SK-N-SH (cell line): ENCODE data around the gene AGK. TPM values are rescaled to one million over a fixed set of nuclear protein-coding genes. Genes with fewer than 3 reads are reported as not detected.
"Not testable (repeated sequence)": the region's sequence is repeated elsewhere in the genome, so short reads cannot be mapped to it uniquely, and the experiment has no call there.

Experiments used
- CTCF ChIA-PET: fragments of 300-600, 350-600 bp; formaldehyde crosslinking; extraction: SDS; loops from one replicate; lab custom pipeline; 2021; lab: Yijun Ruan, JAX
- POLR2A ChIA-PET: fragments of 350-600 bp; sonication (Branson Sonifier 250); formaldehyde crosslinking; extraction: SDS; loops from one replicate; lab custom pipeline; 2020; ENCODE audit warnings: antibody characterized with exemption, inconsistent platforms; lab: Yijun Ruan, JAX
- DNase-seq: peaks from one replicate; pipeline ENCODE4 v3.0.0; 2012
- H2AFZ ChIP-seq: fragments of 200-600 bp; sonication (generic); 2 replicates; pipeline ENCODE4 v1.8.1; 2016; ENCODE audit warnings: antibody characterized with exemption, mild to moderate bottlenecking, low read depth
- H3F3A ChIP-seq: fragments of 200-600 bp; sonication (generic); replicated peaks from 2 replicates; pipeline ENCODE3; 2016; ENCODE audit warnings: antibody characterized with exemption, mild to moderate bottlenecking; ENCODE audit not compliant: insufficient read depth
- H3K27ac ChIP-seq, 2 experiments: fragments of 200-500 bp in 1 of 2; fragments of 200-600 bp in 1 of 2; sonication (Bioruptor generic) in 1 of 2; sonication (generic), shearing (Covaris generic) in 1 of 2; 2 replicates each; pipeline versions ENCODE4 v1.5.1 to v1.6.1; 2014 to 2016; ENCODE audit warnings: low read depth in 2 of 2, inconsistent platforms in 1 of 2, low read length in 1 of 2, mild to moderate bottlenecking in 1 of 2, mixed read lengths in 1 of 2
- H3K27me3 ChIP-seq: fragments of 200-600 bp; sonication (generic), shearing (Covaris generic); 2 replicates; pipeline ENCODE4 v1.6.1; 2016; ENCODE audit warnings: mixed run types; ENCODE audit not compliant: insufficient read depth
- H3K36me3 ChIP-seq, 2 experiments: fragments of 200-500 bp in 1 of 2; fragments of 200-600 bp in 1 of 2; sonication (Bioruptor generic) in 1 of 2; sonication (generic) in 1 of 2; replicated peaks in 1 of 2; 2 replicates each; pipeline versions ENCODE3 to v1.5.1; 2014 to 2016; ENCODE audit warnings: low read length in 1 of 2, mild to moderate bottlenecking in 1 of 2; ENCODE audit not compliant: insufficient read depth in 2 of 2, control insufficient read depth in 1 of 2
- H3K4me1 ChIP-seq, 2 experiments: fragments of 200-500 bp in 1 of 2; fragments of 200-600 bp in 1 of 2; sonication (Bioruptor generic) in 1 of 2; sonication (generic), shearing (Covaris generic) in 1 of 2; 2 replicates each; pipeline versions ENCODE4 v1.5.1 to v1.6.1; 2014 to 2016; ENCODE audit warnings: low read depth in 1 of 2, low read length in 1 of 2, mixed run types in 1 of 2; ENCODE audit not compliant: insufficient read depth in 2 of 2, control insufficient read depth in 1 of 2
- H3K4me2 ChIP-seq: fragments of 200-600 bp; sonication (generic), shearing (Covaris generic); 2 replicates; pipeline ENCODE4 v1.6.1; 2017; ENCODE audit warnings: mixed run types
- H3K4me3 ChIP-seq, 2 experiments: fragments of 200-500 bp in 1 of 2; fragments of 200-600 bp in 1 of 2; sonication (Bioruptor generic) in 1 of 2; sonication (generic), shearing (Covaris generic) in 1 of 2; 2 replicates each; pipeline versions ENCODE4 v1.5.1 to v1.8.1; 2014 to 2016; ENCODE audit warnings: low read depth in 2 of 2, inconsistent platforms in 1 of 2, low read length in 1 of 2, mild to moderate bottlenecking in 1 of 2, mixed read lengths in 1 of 2, moderate library complexity in 1 of 2
- H3K79me2 ChIP-seq: fragments of 200-600 bp; sonication (generic); 2 replicates; pipeline ENCODE4 v1.8.1; 2017; ENCODE audit warnings: mild to moderate bottlenecking; ENCODE audit not compliant: insufficient read depth
- H3K9ac ChIP-seq: fragments of 200-600 bp; sonication (generic); 2 replicates; pipeline ENCODE4 v1.6.1; 2017; ENCODE audit warnings: mixed run types
- H3K9me2 ChIP-seq: fragments of 200-600 bp; sonication (generic); 2 replicates; pipeline ENCODE4 v1.6.1; 2017; ENCODE audit warnings: mixed run types
- H3K9me3 ChIP-seq: fragments of 200-600 bp; sonication (generic); 2 replicates; pipeline ENCODE4 v1.6.1; 2017; ENCODE audit warnings: mixed run types, mild to moderate bottlenecking, moderate library complexity
- H4K20me1 ChIP-seq: fragments of 200-600 bp; sonication (generic); 2 replicates; pipeline ENCODE4 v1.6.1; 2017; ENCODE audit warnings: mild to moderate bottlenecking, mixed run types; ENCODE audit not compliant: insufficient read depth
- EP300 ChIP-seq, 2 experiments: IDR thresholded peaks; 2 replicates each; pipeline versions ENCODE4 v1.4.0 to v1.6.1; 2012; ENCODE audit warnings: borderline replicate concordance in 1 of 2, low read depth in 1 of 2, low read length in 1 of 2
- FOXJ3 ChIP-seq: sonication (generic); formaldehyde crosslinking; IDR thresholded peaks from 2 replicates; pipeline ENCODE4 v1.5.1; 2020; ENCODE audit warnings: mild to moderate bottlenecking, missing genetic modification reagents
- GABPA ChIP-seq: IDR thresholded peaks from 2 replicates; pipeline ENCODE4 v1.4.0; 2012; ENCODE audit warnings: low read depth, mild to moderate bottlenecking
- GATA2 ChIP-seq: sonication (generic); formaldehyde crosslinking; IDR thresholded peaks from 2 replicates; pipeline ENCODE4 v1.5.0; 2020; ENCODE audit warnings: mild to moderate bottlenecking, missing genetic modification reagents
- JUND ChIP-seq: IDR thresholded peaks from 2 replicates; pipeline ENCODE4 v1.4.0; 2012
- MEF2A ChIP-seq: IDR thresholded peaks from 2 replicates; pipeline ENCODE4 v1.4.0; 2012; ENCODE audit warnings: low read depth, borderline replicate concordance
- NFIC ChIP-seq: IDR thresholded peaks from 2 replicates; pipeline ENCODE4 v1.4.0; 2012; ENCODE audit warnings: borderline replicate concordance
- PBX3 ChIP-seq: IDR thresholded peaks from 2 replicates; pipeline ENCODE4; 2012
- POLR2AphosphoS5 ChIP-seq: IDR thresholded peaks from 2 replicates; pipeline ENCODE4 v1.6.1; 2012; ENCODE audit warnings: low read depth, low read length
- RFX5 ChIP-seq: IDR thresholded peaks from 2 replicates; pipeline ENCODE4 v1.6.1; 2012; ENCODE audit warnings: mild to moderate bottlenecking, improper control_type of control experiment, low read length
- SIN3A ChIP-seq: IDR thresholded peaks from 2 replicates; pipeline ENCODE4 v1.6.1; 2012; ENCODE audit warnings: low read depth, mild to moderate bottlenecking, low read length, moderate library complexity, borderline replicate concordance
- SMC3 ChIP-seq: IDR thresholded peaks from 2 replicates; pipeline ENCODE4 v1.6.1; 2012; ENCODE audit warnings: low read depth, low read length, improper control_type of control experiment
- TAF1 ChIP-seq: IDR thresholded peaks from 2 replicates; pipeline ENCODE4 v1.6.1; 2012; ENCODE audit warnings: low read depth, mild to moderate bottlenecking, low read length, moderate library complexity, borderline replicate concordance
- TCF12 ChIP-seq: IDR thresholded peaks from 2 replicates; pipeline ENCODE4 v1.4.0; 2012
- TEAD4 ChIP-seq: IDR thresholded peaks from 2 replicates; pipeline ENCODE4 v1.4.0; 2012; ENCODE audit warnings: mild to moderate bottlenecking, borderline replicate concordance; ENCODE audit not compliant: insufficient read depth
- USF2 ChIP-seq: fragments of 150-350 bp; IDR thresholded peaks from 2 replicates; pipeline ENCODE4 v1.6.1; 2017; ENCODE audit warnings: antibody characterized with exemption, low read length, low read depth, borderline replicate concordance
- WGBS: methylation state at CpG from one replicate; pipeline ENCODE4 v1.1.6; 2017; ENCODE audit warnings: low lambda C conversion rate; 5-methylcytosine and 5-hydroxymethylcytosine counted together
- polyA plus RNA-seq, 3 experiments: library from polyadenylated mRNA; depleted of rRNA; stranded (reverse); fragments of >200 nt; gene quantifications; 2 replicates each; pipeline ENCODE4 v1.2.3, GENCODE V29; 2012
- TF ChIP-seq, protein P1 (sequence below): IDR thresholded peaks from 2 replicates; pipeline ENCODE4 v1.4.0; 2012; ENCODE audit warnings: low read depth, borderline replicate concordance
- TF ChIP-seq, protein P2 (sequence below): IDR thresholded peaks from 2 replicates; pipeline ENCODE4 v1.4.0; 2012; ENCODE audit warnings: low read depth, borderline replicate concordance
- TF ChIP-seq, protein P3 (sequence below): fragments of 200-600 bp; sonication (generic); IDR thresholded peaks from 2 replicates; pipeline ENCODE4 v1.6.1; 2017; ENCODE audit warnings: antibody characterized with exemption, mild to moderate bottlenecking, moderate library complexity

The AGK gene
- polyA plus RNA-seq, 1 of the 3 experiments (the other 2 are of a cell fraction) = 45.7 TPM

GRCh38 chr7:141557360-141557759 is 6.2 kb downstream of the AGK start:
- no peak overlapping the region for H3K4me2 ChIP-seq
- H3K9me2 ChIP-seq = no peaks in the 10 kb centered on the region
- H2AFZ ChIP-seq = no peak overlapping the region
- peaks cover 3% of the 10 kb centered on the region for H3F3A ChIP-seq
- POLR2A ChIA-PET = no interaction called here
- no peak overlapping the region for H3K27ac ChIP-seq
- H3K9me3 ChIP-seq = peaks cover 8% of the 10 kb centered on the region
- no peaks in the 10 kb centered on the region for H3K27me3 ChIP-seq
- TF ChIP-seq SMC3 (no peak), EP300 (IDR thresholded peaks at IDR 0.05; ENCODE audit: borderline replicate concordance in 1 of 2, low read depth in 1 of 2, low read length in 1 of 2) (no peak), GATA2 (no peak), PBX3 (no peak), JUND (no peak), RFX5 (no peak), MEF2A (no peak), GABPA (no peak), TAF1 (no peak), TCF12 (no peak), USF2 (no peak), FOXJ3 (CRISPR knock-in tag) (no peak), TEAD4 (no peak), POLR2AphosphoS5 (no peak), NFIC (no peak), SIN3A (no peak)
- TF ChIP-seq, protein P1, sequence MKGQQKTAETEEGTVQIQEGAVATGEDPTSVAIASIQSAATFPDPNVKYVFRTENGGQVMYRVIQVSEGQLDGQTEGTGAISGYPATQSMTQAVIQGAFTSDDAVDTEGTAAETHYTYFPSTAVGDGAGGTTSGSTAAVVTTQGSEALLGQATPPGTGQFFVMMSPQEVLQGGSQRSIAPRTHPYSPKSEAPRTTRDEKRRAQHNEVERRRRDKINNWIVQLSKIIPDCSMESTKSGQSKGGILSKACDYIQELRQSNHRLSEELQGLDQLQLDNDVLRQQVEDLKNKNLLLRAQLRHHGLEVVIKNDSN = no peak
- TF ChIP-seq, protein P2, sequence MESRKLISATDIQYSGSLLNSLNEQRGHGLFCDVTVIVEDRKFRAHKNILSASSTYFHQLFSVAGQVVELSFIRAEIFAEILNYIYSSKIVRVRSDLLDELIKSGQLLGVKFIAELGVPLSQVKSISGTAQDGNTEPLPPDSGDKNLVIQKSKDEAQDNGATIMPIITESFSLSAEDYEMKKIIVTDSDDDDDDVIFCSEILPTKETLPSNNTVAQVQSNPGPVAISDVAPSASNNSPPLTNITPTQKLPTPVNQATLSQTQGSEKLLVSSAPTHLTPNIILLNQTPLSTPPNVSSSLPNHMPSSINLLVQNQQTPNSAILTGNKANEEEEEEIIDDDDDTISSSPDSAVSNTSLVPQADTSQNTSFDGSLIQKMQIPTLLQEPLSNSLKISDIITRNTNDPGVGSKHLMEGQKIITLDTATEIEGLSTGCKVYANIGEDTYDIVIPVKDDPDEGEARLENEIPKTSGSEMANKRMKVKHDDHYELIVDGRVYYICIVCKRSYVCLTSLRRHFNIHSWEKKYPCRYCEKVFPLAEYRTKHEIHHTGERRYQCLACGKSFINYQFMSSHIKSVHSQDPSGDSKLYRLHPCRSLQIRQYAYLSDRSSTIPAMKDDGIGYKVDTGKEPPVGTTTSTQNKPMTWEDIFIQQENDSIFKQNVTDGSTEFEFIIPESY = no peak
- TF ChIP-seq, protein P3, sequence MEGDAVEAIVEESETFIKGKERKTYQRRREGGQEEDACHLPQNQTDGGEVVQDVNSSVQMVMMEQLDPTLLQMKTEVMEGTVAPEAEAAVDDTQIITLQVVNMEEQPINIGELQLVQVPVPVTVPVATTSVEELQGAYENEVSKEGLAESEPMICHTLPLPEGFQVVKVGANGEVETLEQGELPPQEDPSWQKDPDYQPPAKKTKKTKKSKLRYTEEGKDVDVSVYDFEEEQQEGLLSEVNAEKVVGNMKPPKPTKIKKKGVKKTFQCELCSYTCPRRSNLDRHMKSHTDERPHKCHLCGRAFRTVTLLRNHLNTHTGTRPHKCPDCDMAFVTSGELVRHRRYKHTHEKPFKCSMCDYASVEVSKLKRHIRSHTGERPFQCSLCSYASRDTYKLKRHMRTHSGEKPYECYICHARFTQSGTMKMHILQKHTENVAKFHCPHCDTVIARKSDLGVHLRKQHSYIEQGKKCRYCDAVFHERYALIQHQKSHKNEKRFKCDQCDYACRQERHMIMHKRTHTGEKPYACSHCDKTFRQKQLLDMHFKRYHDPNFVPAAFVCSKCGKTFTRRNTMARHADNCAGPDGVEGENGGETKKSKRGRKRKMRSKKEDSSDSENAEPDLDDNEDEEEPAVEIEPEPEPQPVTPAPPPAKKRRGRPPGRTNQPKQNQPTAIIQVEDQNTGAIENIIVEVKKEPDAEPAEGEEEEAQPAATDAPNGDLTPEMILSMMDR = no peak
- H3K36me3 ChIP-seq = peaks cover 32 to 39% of the 10 kb centered on the region in 2 experiments
- DNase-seq = no peak
- H3K9ac ChIP-seq = no peak overlapping the region
- H4K20me1 ChIP-seq = no peaks in the 10 kb centered on the region
- peaks cover 49% of the 10 kb centered on the region for H3K79me2 ChIP-seq
- H3K4me3 ChIP-seq = no peak overlapping the region
- CTCF ChIA-PET = interaction anchor here (0.6 to 2.4 kb wide), 2 partner anchors 22 to 24 kb away, joined by 3 to 6 read pairs; no protein-coding TSS in a partner anchor
- H3K4me1 ChIP-seq = peaks cover 0 to 2% of the 10 kb centered on the region in 2 experiments; a peak in 2 of 4 replicates
- 92% methylated on average over 3 of the region's 3 CpGs for WGBS

DNA sequence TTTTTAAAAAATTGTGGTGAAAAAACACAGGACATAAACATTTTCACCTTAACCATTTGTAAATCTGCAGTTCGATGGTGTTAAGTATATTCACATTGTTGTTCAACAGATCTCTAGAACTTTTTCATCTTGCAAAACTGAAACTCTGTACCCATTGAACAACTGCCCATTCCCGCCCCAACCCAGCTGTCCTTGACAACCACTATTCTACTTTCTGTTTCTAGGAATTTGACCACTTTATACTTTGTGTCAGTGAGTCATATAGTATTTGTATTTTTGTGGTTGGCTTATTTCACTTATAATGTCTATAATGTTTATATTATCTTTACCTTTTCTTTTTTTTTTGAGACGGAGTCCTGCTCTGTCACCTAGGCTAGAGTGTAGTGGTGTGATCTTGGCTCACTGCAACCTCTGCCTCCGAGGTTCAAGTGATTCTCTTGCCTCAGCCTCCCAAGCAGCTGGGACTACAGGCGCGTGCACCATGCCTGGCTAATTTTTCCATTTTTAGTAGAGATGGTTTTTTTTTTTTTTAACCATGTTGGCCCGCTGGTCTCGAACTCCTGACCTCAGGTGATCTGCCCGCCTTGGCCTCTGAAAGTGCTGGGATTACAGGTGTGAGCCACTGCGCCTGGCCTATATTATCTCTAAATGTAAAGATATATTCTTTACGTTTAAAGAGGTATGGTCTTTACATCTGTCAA is 6.8 kb downstream of the AGK start:
- POLR2A ChIA-PET, H2AFZ ChIP-seq, H3K4me1 ChIP-seq, H3K9ac ChIP-seq, H3K9me2 ChIP-seq, H4K20me1 ChIP-seq, H3F3A ChIP-seq, H3K4me2 ChIP-seq, H3K27me3 ChIP-seq, H3K9me3 ChIP-seq, CTCF ChIA-PET, DNase-seq, H3K4me3 ChIP-seq: not testable (repeated sequence)
- 89% methylated on average over 11 of the region's 11 CpGs for WGBS
- Histone ChIP-seq H3K79me2 (peaks cover 44% of the 10 kb centered on the region), H3K27ac (peak overlapping the region in 1 of 2 experiments; percentile 2; a peak in 1 of 4 replicates), H3K36me3 (peaks cover 32 to 39% of the 10 kb centered on the region in 2 experiments)
